Prostate gland (tissue), 2 donors: Measurements from ENCODE around the gene TMEM242.

ENCODE experiments used
- CTCF ChIP-seq, 4 experiments: fragments of 200-600 bp in 2 of 4; fragments of 450-650 bp in 2 of 4; sonication (generic) in 2 of 4; IDR thresholded peaks; 1 replicate in 3 of 4; 2 replicates in 1 of 4; pipeline ENCODE4 v1.5.1; 2016 to 2019; ENCODE audit warnings: antibody characterized with exemption in 4 of 4, mild to moderate bottlenecking in 2 of 4, moderate library complexity in 2 of 4
- POLR2A ChIP-seq: fragments of 450-650 bp; IDR thresholded peaks from one replicate; pipeline ENCODE4 v1.6.1; 2016; ENCODE audit warnings: antibody characterized with exemption, mild to moderate bottlenecking
- POLR2AphosphoS5 ChIP-seq: sonication (generic); formaldehyde crosslinking; IDR thresholded peaks from one replicate; pipeline ENCODE4 v1.6.1; 2017; ENCODE audit warnings: antibody characterized with exemption

- TF ChIP-seq POLR2A (no peak), CTCF (IDR thresholded peaks at IDR 0.05) (no peak), POLR2AphosphoS5 (no peak)
Observed at GRCh38 chr6:157280157-157280556, 43.2 kb downstream of the TMEM242 start.
